Erythroblast (primary cell): ENCODE results near the gene TRNAU1AP.

Experiments
- GATA1 ChIP-seq: IDR thresholded peaks from 2 replicates; pipeline ENCODE4 v1.6.1; 2011; ENCODE audit warnings: low read depth, mild to moderate bottlenecking, control low read depth, low read length, moderate library complexity
- POLR2A ChIP-seq: IDR thresholded peaks from 2 replicates; pipeline ENCODE4 v1.6.1; 2011; ENCODE audit warnings: mild to moderate bottlenecking, low read length

DNA sequence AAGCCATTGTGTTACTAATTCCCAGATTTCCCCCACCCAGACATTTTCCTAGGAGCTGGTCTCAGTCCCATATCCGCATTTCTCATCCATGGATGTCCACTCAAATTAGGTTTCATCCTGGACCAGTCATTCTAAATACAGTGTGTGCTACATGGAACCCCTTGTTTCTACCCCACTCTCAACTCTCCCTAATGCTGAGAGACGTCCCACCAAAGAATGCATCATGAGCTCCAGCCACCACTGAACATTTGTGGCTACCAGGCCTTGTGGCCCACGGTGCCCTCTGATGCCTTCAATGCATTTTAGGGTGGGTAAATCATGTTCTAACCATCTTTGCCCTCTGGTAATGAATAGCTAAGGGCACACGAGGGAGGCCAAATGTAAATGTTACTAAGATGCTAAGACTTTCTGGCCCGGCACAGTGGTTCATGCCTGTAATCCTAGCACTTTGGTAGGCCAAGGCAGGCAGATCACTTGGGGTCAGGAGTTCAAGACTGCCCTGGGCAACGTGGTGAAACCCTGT, 25.9 kb downstream of the TRNAU1AP start:
- no peak for TF ChIP-seq POLR2A
- TF ChIP-seq GATA1, result no peak
